Ishikawa (cell line): Measurements from ENCODE around the gene WHRN.

Experiments
- CREB1 ChIP-seq: IDR thresholded peaks from 2 replicates; pipeline ENCODE4 v1.6.1; 2012; ENCODE audit warnings: low read depth
- EP300 ChIP-seq: IDR thresholded peaks from 2 replicates; pipeline ENCODE4 v1.6.1; 2012; ENCODE audit warnings: borderline replicate concordance
- FOXM1 ChIP-seq: IDR thresholded peaks from 2 replicates; pipeline ENCODE4 v1.6.1; 2012; ENCODE audit warnings: low read depth, borderline replicate concordance
- MAX ChIP-seq: IDR thresholded peaks from 2 replicates; pipeline ENCODE4 v1.6.1; 2012
- RAD21 ChIP-seq: IDR thresholded peaks from 2 replicates; pipeline ENCODE4 v1.6.1; 2012; ENCODE audit warnings: low read depth
- ZBTB7A ChIP-seq: IDR thresholded peaks from 2 replicates; pipeline ENCODE4 v1.6.1; 2012; ENCODE audit warnings: low read depth
- TF ChIP-seq, protein P1 (sequence below): IDR thresholded peaks from 2 replicates; pipeline ENCODE4 v1.6.1; 2012; ENCODE audit warnings: low read depth, mild to moderate bottlenecking

DNA sequence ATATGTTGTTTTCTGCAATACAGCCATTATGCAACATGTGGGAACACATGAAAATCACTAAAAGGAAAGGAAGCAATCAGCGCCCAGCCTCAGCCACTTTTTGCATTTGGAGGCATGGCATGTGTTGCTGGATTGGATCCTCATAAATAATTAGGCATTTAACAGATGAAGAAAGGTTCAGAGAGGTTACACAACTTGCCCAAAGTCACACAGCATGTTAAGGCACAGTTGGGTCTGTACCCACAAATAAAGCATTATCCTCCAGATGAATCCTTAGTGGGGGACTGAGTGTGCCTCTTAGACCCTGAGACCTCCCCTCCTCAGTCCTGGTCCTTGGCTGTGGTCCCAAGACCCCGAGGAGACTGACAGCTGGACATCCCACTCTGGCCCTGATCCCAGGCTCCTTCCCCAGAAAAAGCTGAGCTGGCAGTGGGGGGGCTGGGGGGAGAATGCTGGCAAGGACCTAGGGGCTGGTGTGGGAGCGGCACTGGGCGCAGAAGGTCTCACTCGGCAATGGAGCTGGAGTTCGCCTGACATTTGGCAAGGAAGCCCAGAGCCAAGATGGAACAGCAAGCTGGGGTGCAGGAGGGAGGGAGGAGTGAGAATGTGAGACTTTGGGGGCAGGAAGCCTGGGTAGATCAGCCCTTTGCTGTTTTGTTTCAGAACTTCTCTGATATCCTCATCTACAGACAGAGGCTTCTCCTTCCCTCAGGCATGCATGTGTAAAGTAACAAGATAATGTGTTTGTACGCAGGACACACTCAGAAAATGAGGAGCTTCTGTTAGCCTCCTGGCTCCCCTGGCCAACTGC is 110.5 kb downstream of the WHRN start:
- no peak for TF ChIP-seq EP300
- TF ChIP-seq RAD21 = no peak
- TF ChIP-seq MAX = no peak
- TF ChIP-seq ZBTB7A = no peak
- TF ChIP-seq, protein P1, sequence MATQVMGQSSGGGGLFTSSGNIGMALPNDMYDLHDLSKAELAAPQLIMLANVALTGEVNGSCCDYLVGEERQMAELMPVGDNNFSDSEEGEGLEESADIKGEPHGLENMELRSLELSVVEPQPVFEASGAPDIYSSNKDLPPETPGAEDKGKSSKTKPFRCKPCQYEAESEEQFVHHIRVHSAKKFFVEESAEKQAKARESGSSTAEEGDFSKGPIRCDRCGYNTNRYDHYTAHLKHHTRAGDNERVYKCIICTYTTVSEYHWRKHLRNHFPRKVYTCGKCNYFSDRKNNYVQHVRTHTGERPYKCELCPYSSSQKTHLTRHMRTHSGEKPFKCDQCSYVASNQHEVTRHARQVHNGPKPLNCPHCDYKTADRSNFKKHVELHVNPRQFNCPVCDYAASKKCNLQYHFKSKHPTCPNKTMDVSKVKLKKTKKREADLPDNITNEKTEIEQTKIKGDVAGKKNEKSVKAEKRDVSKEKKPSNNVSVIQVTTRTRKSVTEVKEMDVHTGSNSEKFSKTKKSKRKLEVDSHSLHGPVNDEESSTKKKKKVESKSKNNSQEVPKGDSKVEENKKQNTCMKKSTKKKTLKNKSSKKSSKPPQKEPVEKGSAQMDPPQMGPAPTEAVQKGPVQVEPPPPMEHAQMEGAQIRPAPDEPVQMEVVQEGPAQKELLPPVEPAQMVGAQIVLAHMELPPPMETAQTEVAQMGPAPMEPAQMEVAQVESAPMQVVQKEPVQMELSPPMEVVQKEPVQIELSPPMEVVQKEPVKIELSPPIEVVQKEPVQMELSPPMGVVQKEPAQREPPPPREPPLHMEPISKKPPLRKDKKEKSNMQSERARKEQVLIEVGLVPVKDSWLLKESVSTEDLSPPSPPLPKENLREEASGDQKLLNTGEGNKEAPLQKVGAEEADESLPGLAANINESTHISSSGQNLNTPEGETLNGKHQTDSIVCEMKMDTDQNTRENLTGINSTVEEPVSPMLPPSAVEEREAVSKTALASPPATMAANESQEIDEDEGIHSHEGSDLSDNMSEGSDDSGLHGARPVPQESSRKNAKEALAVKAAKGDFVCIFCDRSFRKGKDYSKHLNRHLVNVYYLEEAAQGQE = no peak
- no peak for TF ChIP-seq CREB1
- no peak for TF ChIP-seq FOXM1
